Measurements from ENCODE around the gene PACSIN1. TPM values are rescaled to one million over a fixed set of nuclear protein-coding genes. Genes with fewer than 3 reads are reported as not detected.

PACSIN1 gene
- total and polyA plus RNA-seq, 10 of the 15 experiments (the other 5 are each of a cell fraction or from before 2014, with no cell fraction given) = 0.50 to 9.4 (median 2.8) TPM

- DNase-seq (ENCODE audit: low read depth, low spot score) (no peak), ATAC-seq (no peak), FAIRE-seq (no peak)
- Histone ChIP-seq H4K20me1 (ENCODE audit: control insufficient read depth, insufficient read depth) (no peaks in the 10 kb centered on the region), H3K9ac (ENCODE audit: control insufficient read depth, insufficient read depth, low read length) (no peak overlapping the region), H3K4me1 (ENCODE audit: control insufficient read depth, insufficient read depth, low read length) (no peaks in the 10 kb centered on the region), H3K27ac (ENCODE audit: control insufficient read depth, insufficient read depth) (no peak overlapping the region), H3K27me3 (replicated peaks in 1 of 2; ENCODE audit: control insufficient read depth in 2 of 2, insufficient read depth in 2 of 2, low read length in 1 of 2) (no peaks in the 10 kb centered on the region), H3K36me3 (ENCODE audit: control insufficient read depth in 2 of 2, insufficient read depth in 2 of 2, low read length in 1 of 2) (no peaks in the 10 kb centered on the region), H2AFZ (ENCODE audit: control insufficient read depth, low read depth, low read length) (no peak overlapping the region), H3K9me3 (replicated peaks; ENCODE audit: control insufficient read depth, insufficient read depth, low read length) (peaks cover 2% of the 10 kb centered on the region; the same call in 2 of the 3 replicates), H3K4me2 (ENCODE audit: control insufficient read depth, insufficient read depth) (no peak overlapping the region), H3K79me2 (ENCODE audit: control insufficient read depth, insufficient read depth, low read length) (no peaks in the 10 kb centered on the region), H3K4me3 (no peak overlapping the region)
- no TSS peak for BruUV-seq (replicated peaks)
- in situ Hi-C loops (cut with MboI) = no loop called here
- CTCF ChIA-PET = interaction anchor here (0.9 kb wide), 1 partner anchor 13 kb away, joined by 3 read pairs; no protein-coding TSS in a partner anchor
- WGBS (ENCODE audit: insufficient coverage, insufficient replicate concordance, low lambda C conversion rate, missing lambda C conversion rate) = 59% methylated on average over 3 of the region's 3 CpGs
- RAD21 ChIA-PET (ENCODE audit: unreplicated experiment) = no interaction called here
- intact Hi-C loops (cut with micrococcal nuclease; ENCODE audit: unreplicated experiment) = no loop called here
- POLR2A ChIA-PET = no interaction called here
- SMC1A ChIA-PET (ENCODE audit: uncharacterized antibody, unreplicated experiment) = interaction anchor here (1.5 kb wide), 1 partner anchor 49 kb away, joined by 3 read pairs; no protein-coding TSS in a partner anchor
- TF ChIP-seq YBX1 (IDR thresholded peaks at IDR 0.05) (no peak), SREBF1 (IDR thresholded peaks at IDR 0.05; ENCODE audit: low read length) (no peak), IRF4 (IDR thresholded peaks at IDR 0.05; ENCODE audit: low read depth, low read length) (no peak), RELB (IDR thresholded peaks at IDR 0.05; ENCODE audit: low read depth) (no peak), CHD1 (IDR thresholded peaks at IDR 0.05; ENCODE audit: low read depth, low read length) (no peak), ELK1 (IDR thresholded peaks at IDR 0.05; ENCODE audit: low read depth, low read length) (no peak), REST (IDR thresholded peaks at IDR 0.05; ENCODE audit: low read depth, low read length) (no peak), GABPA (IDR thresholded peaks at IDR 0.05; ENCODE audit: low read depth) (no peak), NRF1 (conservative IDR thresholded peaks at IDR 0.05; ENCODE audit: low read depth, low read length) (no peak), SKIL (IDR thresholded peaks at IDR 0.05; ENCODE audit: low read depth, poor library complexity, severe bottlenecking) (no peak), IRF3 (IDR thresholded peaks at IDR 0.05) (no peak), HSF1 (IDR thresholded peaks at IDR 0.05; ENCODE audit: low read depth, low read length) (no peak)
These were observed 42.5 kb downstream of the PACSIN1 start for GRCh38 chr6:34508425-34508824.

Data from GM12878 (cell line).